Islet of Langerhans (tissue), 1 donor: ENCODE measurements around the gene SRGAP3.
"Not testable (repeated sequence)": the region's sequence is repeated elsewhere in the genome, so short reads cannot be mapped to it uniquely, and the experiment has no call there.

Experiments used
- FAIRE-seq: peaks from one replicate; lab custom pipeline; 2011; peaks lifted over from hg19 to GRCh38; lab: Jason Lieb, UNC

Gene SRGAP3

GRCh38 chr3:9111417-9111816 is 138.0 kb downstream of the SRGAP3 start:
- FAIRE-seq = no peak

- no peak for FAIRE-seq
Measured at GRCh38 chr3:9110802-9111201, 138.6 kb downstream of the SRGAP3 start.

- FAIRE-seq = no peak
Measured at GRCh38 chr3:9110316-9110715, 139.1 kb downstream of the SRGAP3 start.

- FAIRE-seq = no peak
Measured at GRCh38 chr3:9109568-9109914, 139.9 kb downstream of the SRGAP3 start.

GRCh38 chr3:9108876-9109567 is 140.4 kb downstream of the SRGAP3 start:
- FAIRE-seq = no peak

- no peak for FAIRE-seq
Measured at GRCh38 chr3:9107738-9108137, 141.7 kb downstream of the SRGAP3 start.

- no peak for FAIRE-seq
Measured at GRCh38 chr3:9105421-9105820, 144.0 kb downstream of the SRGAP3 start.

GRCh38 chr3:9104121-9104520 is 145.3 kb downstream of the SRGAP3 start:
- FAIRE-seq = no peak

GRCh38 chr3:9102240-9102981 is 147.0 kb downstream of the SRGAP3 start:
- no peak for FAIRE-seq

- no peak for FAIRE-seq
Measured at GRCh38 chr3:9101286-9101685, 148.2 kb downstream of the SRGAP3 start.

- no peak for FAIRE-seq
Measured at GRCh38 chr3:9100513-9100894, 148.9 kb downstream of the SRGAP3 start.

- no peak for FAIRE-seq
Measured at GRCh38 chr3:9099702-9100512, 149.5 kb downstream of the SRGAP3 start.

- FAIRE-seq = no peak
Measured at GRCh38 chr3:9098716-9099675, 150.4 kb downstream of the SRGAP3 start.

GRCh38 chr3:9097495-9097894 is 152.0 kb downstream of the SRGAP3 start:
- FAIRE-seq = no peak

GRCh38 chr3:9091486-9092235 is 157.8 kb downstream of the SRGAP3 start:
- no peak for FAIRE-seq

- FAIRE-seq = no peak
Measured at GRCh38 chr3:9088441-9089353, 160.7 kb downstream of the SRGAP3 start.

- FAIRE-seq = no peak
Measured at GRCh38 chr3:9087831-9088413, 161.5 kb downstream of the SRGAP3 start.

GRCh38 chr3:9085428-9085827 is 164.0 kb downstream of the SRGAP3 start:
- not testable (repeated sequence) for FAIRE-seq

- FAIRE-seq = no peak
Measured at GRCh38 chr3:9081184-9081818, 168.1 kb downstream of the SRGAP3 start.
